Left forelimb (tissue), 1 donor: ENCODE measurements around the gene MOSMO.
"Not testable (repeated sequence)": the region's sequence is repeated elsewhere in the genome, so short reads cannot be mapped to it uniquely, and the experiment has no call there.

Experiments
- DNase-seq: peaks from one replicate; pipeline ENCODE4 v3.0.0-alpha.2; 2018; ENCODE audit warnings: low spot score

Gene MOSMO

DNA sequence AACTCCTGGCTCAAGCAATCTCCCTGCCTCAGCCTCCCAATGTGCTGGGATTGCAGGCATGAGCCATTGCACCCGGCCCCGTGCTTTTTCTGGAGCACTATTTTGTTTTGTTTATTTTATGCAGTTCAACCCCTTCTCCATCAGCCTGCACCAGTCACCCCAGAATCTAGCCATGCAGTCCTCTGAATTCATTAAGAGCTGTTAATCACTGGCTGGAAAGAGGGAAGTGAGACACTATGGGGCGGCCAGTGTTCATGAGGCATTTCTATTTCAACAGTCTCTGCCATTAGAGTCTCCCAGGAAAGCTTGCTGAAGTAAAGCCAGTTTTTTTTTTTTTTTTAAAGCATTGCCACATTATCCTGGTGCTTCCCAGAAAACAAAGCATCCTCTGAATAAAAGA, 86.1 kb downstream of the MOSMO start:
- no peak for DNase-seq

DNA sequence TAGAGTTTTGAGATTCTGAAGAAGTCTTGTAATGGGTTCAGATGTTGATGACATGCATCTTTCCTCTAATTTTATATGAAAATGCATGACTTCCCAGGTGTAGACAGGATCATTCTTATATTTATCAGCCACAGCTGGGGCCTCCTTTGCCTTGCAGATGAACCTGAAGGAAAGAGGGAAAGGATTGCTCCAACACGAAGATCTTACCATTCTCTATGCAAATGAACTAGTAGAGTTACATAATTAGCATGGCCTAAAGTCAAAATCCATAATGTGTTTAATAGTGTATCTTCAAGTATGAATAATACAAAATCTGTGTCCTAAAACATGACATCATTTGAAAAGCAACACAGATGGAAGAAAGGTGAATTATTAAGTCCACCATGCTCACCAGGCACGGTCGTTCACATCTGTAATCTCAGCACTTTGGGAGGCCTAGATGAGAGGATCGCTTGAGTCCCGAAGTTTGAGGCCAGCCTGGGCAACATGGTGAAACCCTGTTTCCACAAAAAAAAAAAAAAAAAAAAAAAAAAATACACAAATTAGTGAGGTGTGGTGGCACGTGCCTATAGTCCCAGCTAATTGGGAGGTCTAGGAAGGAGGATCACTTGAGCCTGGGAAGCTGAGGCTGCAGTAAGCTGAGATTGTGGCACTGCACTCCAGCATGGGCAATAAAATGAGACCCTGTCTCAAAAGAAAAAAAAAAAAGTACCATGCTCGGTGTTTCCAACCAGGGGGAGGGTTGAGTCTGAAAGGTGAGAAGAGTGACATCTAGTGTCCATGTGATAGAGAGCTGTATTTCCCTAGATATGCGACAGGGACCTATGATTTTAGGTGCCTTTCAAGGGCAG, 90.7 kb downstream of the MOSMO start:
- no peak for DNase-seq

DNA sequence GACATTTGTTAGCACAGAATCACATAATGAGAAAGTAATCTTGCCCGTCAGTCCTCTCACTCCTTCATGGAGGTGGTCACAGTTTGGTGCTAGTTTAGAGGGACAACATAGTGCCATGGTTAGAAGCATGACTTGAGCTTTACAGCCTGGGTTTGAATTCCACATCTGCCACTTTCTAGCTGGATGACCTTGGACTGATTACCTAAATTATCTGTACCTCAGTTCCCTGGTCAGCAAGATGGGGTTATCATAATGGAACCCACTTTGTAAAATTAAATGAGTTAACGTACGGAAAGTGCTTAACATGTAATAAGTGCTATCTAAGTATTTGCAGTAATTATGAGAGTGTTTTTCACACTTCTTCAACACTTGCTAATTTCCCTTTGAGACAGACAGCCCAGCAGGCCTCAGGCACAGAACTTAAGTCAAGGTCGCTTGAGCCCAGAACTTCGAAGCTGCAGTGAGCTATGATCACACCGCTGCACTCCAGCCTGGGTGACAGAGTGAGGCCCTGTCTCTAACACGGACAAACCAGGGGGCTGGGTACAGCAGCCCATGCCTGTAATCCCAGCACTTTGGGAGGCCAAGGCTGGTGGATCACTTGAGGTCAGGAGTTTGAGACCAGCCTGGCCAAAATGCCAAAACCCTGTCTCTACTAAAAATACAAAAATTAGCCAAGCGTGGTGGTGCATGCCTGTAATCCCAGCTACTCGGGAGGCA, 91.5 kb downstream of the MOSMO start:
- no peak for DNase-seq

DNA sequence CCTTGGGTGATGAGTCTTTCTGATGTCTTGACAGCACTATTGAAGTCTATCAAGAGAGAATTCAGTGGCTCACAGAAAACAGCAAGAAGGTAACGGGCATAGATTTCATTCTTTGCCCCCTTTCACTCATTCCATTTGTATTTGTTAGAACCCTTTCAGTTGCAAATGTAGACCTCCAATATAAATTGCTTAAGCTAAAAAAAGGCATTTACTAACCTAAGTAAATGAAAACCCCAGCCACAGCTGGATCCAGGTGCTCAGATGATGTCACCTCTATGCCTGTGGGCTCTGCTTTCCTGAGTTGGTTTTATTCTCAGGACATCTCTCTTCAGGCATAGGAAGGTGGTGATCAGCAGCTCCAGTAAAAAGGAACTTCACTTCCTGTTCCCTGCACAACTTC, 95.5 kb downstream of the MOSMO start:
- DNase-seq: no peak

DNA sequence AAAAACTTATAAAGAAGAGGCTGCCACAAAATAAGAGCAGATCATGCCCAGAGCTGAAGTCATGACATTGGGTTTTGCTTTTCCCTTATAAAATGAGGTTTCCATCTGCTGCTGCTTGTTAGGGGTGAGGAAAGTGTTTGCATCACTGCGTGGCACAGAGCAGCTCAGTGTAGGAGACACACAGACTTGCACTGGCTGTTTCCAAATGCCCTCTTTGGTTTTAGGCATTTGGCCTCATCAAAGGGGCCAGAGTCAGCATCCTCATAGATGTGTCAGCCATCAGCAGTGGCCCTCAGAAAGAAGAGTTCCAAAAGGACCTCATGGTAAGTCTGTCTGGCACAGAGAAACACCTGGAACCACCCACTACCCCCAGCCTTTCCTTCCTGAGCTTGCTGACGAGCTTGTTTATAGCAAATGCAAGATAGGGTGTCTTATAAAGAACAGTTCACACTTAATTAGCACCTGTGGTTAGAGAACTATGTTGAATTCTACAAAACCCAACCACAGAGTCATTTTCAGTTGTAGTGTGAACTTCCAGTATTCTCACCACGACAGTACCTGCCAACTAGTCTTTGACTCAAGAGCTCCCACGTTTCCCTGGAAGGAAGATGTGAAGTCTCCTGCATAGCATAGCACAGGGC, 101.5 kb downstream of the MOSMO start:
- DNase-seq: no peak

DNA sequence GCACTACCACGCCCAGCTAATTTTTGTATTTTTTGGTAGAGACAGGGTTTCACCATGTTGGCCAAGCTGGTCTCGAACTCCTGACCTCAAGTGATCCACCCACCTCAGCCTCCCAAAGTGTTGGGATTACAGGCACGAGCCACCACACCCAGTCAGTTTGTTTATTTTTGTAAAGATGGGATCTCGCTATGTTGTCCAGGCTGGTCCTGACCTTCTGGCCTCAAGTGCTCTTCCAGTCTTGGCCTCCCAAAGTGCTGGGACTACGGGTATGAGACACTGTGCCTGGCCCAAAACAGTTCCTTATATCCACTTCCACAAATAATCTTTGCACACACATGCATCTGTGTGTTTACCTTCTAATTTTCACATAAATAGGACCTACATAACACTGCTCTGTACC, 103.7 kb downstream of the MOSMO start:
- not testable (repeated sequence) for DNase-seq

DNA sequence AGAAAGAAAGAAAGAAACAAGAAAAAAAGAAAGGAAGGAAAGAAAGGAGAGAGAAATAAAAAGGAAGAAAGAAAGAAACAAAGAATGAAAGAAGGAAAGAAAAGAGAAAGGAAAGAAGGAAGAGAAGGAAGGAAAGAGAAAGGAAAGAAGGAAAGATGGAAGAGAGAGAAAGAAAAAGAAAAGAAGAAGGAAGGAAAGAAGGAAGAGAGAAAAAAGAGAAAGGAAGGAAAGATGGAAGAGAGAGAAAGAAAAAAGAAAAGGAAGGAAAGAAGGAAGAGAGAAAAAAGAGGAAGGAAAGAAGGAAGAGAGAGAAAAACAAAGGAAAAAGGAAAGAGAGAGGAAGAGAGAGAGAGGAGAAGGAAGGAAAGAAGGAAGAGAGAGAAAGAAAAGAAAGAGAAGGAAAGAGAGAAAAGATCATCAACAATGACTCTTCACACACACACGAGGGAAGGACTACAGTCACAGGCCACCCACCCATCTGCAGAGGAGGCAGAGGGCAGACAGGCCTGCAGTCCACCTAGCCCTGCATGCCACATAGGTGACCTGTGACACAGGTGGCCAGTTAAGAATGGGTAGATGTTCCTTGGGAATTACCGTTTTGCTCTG, 108.3 kb downstream of the MOSMO start:
- no peak for DNase-seq

DNA sequence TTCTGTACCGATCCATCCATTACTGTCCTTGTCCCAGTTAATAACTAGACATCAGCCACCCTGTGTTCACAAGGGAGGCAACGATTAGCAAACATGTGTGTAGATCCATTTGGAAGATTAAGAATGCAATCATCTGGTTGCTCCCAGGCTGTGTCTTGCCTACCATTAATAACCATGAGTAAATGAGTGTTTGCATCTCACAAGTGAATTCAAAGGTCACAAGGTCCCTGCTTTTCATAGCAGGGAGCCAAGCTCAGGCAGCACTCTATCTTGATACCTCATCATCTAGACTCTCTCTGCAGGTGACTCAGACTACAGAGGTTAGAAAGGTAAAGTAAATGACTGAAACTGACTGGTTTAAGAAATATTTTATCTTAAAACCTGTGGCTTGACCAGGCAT, 109.7 kb downstream of the MOSMO start:
- DNase-seq: no peak

DNA sequence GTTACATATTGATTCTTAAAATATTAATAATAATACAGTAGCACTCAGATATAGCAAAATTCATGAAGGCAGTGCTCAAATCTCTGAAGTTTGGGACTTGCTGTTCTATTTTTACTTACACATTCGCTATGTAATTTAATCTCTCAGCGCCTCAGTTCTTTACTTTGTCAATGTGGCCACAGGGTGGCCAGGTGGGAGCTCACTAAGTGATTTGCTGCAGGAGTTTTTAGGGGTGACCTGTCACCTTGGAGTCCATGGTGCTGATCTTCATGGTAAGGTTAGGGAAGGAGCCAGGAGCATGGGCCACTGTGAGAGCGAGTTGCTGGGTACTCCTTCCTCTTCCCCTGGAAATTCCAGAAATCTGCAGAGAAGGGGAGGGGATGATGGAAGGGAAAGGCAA, 112.5 kb downstream of the MOSMO start:
- no peak for DNase-seq

DNA sequence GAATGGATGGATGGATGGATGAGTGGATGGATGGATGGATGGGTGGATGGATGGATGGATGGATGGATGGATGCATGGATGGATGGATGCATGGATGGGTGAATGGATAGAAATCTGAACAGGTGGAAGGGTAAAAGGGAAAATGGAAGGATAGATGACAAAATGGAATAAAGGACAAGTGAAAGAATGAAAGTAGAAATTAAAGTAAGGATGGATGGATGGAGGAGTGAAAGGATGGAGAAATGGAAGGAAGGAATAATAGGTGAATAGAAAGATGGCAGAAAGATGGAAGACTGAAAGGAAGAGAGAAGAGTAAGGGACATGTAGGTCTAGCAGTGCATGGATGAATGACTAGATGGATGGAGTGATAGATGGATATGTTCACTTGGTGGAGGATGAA, 114.3 kb downstream of the MOSMO start:
- no peak for DNase-seq

DNA sequence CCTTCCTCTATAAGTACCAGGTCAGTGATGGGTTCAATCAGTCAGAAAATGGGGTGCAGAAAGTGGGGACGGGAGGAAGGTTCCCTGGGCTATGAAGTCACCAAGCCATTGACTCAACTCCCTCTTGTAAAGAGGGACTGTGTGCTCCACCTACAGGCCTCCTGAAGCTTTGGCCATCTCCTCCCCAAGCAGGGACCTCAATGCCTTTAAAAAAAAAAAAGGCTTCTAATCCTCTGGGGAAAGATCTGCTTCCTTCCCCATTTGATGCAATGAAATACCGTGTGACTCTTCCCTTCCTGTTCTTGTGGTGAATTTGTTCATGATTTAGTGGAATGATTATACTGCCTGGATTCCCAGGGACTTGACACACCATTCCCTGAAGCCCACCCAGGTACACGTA, 115.2 kb downstream of the MOSMO start:
- DNase-seq: no peak

DNA sequence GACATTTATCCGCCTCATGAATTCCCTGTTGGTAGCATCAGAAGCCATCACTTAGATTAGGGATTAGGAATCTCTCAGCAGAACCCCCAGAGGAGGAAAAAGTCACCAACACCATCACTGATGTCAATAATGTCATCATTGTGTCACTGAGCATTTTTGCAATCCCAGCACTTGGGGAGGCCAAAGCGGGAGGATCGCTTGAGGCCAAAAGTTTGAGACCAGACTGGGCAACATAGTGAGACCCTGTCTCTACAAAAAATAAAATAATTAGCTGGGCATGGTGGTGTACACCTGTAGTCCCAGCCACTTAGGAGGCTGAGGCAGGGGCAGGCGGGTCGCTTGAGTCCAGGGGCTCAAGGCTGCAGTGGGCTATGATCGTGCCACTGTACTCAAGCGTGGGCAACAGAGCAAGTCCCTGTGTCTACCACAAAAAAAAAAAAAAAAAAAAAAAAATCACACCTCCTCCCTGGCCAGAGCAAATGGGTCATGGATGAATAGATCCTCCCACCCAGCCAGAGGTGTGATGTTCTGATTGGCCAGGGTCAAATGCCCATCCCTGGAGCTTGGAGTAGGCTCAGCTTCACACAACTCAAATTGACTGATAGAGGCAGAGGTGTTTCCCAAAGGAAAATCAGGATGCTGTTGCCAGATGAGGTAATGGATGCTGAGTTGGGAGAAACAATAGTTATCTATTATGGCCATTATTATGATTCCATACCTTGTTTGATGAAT, 116.0 kb downstream of the MOSMO start:
- DNase-seq: no peak

DNA sequence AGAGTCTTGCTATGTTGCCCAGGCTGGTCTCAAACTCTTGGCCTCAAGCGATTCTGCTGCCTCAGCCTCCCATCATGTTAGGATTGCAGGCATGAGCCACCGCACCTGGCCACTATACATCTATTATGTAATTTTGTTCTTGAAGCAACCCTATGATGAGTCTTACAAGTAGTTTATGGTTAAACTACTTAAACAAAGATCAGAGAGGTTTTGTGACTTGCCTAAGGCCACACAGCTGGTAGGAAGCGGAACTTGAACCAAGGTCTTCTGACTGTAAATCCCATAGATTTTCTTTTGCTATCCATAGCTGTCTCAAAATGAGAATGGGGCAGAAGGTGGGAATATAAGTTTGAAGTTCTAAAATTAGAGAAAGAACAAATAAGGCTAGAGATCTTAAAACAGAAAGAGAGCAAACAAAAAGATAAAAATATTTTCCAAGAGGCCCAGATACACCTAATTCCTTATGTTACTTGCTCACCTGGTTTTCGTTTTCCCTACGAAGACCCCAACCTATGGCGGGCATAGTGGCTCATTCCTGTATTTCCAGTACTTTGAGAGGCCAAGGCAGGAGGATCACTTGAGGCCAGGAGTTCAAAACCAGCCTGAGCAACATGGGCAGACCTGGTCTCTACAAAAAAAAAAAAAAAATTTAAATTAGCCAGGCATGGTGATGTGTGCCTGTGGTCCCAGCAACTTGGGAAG, 116.8 kb downstream of the MOSMO start:
- no peak for DNase-seq

DNA sequence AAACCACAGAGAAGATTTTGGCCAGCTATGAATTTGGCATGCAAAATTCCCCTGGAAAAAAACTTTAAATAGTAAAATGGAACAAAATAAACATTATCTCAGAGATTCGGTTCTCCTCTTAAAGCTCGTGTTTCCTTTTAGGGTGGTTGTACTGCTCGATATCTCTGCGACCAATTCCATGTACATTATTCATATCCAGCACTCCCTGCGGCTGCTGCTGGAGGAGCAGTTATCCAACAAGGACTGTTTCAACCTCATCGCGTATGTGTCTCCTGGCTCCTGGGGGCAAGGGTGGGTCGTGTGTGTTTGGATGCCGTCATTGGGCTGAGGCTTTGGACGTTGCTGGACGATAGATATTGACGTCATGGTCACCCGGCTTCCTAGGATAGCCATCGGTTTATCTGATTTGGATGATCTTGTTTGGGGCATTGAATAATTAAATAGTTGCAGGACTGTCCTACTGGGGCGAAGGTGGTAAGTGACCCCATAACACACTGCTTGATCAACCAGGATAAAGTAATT, 118.2 kb downstream of the MOSMO start:
- DNase-seq: no peak

DNA sequence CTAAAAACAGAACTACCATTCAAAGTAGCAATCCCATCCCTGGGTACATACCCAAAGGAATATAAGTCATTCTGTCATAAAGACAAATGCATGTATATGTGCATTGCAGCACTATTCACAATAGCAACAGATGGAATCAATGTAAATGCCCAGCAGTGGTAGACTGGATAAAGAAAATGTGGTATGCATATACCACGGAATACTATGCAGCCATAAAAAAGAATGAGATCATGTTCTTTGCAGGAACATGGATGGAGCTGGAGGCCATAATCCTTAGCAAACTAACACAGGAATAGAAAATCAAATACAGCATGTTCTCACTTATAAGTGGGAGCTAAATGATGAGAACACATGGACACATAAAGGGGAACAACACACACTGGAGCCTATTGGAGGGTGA, 120.6 kb downstream of the MOSMO start:
- DNase-seq: not testable (repeated sequence)

DNA sequence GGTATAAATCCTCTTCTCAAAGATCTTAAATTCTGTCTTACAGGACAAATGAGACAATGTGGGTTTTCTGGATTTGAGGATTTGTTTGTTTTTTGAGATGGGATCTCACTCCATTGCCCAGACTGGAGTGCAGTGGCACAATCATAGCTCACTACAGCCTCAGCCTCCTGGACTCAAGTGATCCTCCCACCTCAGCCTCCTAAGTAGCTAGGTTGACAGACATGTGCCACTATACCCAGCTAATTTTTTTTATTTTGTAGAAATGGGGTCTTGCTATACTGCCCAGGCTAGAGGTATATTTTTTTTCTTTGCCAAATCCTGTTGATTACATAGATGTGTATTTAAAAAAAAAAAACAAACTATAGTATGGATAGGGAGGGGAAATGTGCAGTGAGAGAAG, 122.6 kb downstream of the MOSMO start:
- no peak for DNase-seq

DNA sequence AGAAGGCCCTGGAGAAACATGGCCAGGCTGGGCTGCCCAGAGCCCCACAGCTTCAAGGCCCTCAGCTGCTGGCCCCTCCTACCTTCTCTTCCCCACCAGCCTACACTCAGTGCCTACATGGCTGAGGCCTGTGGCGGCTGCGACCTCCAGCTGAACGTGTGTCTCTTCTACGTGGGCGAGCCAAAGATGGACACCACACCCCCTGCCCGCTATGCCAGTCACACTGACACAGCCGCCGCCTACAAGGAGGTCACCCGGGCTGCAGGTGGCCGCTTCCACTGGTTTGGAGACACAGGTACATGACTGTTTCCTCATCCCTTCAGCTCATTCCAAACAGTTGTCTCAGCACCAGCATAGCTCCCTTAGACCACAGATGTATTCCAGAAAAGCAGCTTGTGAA, 124.9 kb downstream of the MOSMO start:
- DNase-seq: no peak
